ENCODE data around the gene NCF4.

- TF ChIP-seq, protein P1, sequence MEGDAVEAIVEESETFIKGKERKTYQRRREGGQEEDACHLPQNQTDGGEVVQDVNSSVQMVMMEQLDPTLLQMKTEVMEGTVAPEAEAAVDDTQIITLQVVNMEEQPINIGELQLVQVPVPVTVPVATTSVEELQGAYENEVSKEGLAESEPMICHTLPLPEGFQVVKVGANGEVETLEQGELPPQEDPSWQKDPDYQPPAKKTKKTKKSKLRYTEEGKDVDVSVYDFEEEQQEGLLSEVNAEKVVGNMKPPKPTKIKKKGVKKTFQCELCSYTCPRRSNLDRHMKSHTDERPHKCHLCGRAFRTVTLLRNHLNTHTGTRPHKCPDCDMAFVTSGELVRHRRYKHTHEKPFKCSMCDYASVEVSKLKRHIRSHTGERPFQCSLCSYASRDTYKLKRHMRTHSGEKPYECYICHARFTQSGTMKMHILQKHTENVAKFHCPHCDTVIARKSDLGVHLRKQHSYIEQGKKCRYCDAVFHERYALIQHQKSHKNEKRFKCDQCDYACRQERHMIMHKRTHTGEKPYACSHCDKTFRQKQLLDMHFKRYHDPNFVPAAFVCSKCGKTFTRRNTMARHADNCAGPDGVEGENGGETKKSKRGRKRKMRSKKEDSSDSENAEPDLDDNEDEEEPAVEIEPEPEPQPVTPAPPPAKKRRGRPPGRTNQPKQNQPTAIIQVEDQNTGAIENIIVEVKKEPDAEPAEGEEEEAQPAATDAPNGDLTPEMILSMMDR (conservative IDR thresholded peaks at IDR 0.05; ENCODE audit: low read depth, low read length) = no peak
- TF ChIP-seq POLR2A (IDR thresholded peaks at IDR 0.05; ENCODE audit: low read depth, low read length) (no peak), MAZ (IDR thresholded peaks at IDR 0.05; ENCODE audit: borderline replicate concordance, low read depth, low read length) (no peak), MAFK (IDR thresholded peaks at IDR 0.05; ENCODE audit: low read depth, low read length) (no peak), MXI1 (IDR thresholded peaks at IDR 0.05; ENCODE audit: borderline replicate concordance, low read depth, low read length) (no peak), RCOR1 (IDR thresholded peaks at IDR 0.05; ENCODE audit: insufficient replicate concordance, low read length) (no peak), NFE2L2 (IDR thresholded peaks at IDR 0.05; ENCODE audit: low read depth, low read length) (no peak), SMC3 (IDR thresholded peaks at IDR 0.05; ENCODE audit: low read depth, low read length) (no peak), CEBPB (IDR thresholded peaks at IDR 0.05; ENCODE audit: low read depth, low read length) (no peak)
- TF ChIP-seq, protein P2, sequence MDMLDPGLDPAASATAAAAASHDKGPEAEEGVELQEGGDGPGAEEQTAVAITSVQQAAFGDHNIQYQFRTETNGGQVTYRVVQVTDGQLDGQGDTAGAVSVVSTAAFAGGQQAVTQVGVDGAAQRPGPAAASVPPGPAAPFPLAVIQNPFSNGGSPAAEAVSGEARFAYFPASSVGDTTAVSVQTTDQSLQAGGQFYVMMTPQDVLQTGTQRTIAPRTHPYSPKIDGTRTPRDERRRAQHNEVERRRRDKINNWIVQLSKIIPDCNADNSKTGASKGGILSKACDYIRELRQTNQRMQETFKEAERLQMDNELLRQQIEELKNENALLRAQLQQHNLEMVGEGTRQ (IDR thresholded peaks at IDR 0.05; ENCODE audit: low read depth, low read length) = no peak
Measured at GRCh38 chr22:36924151-36924698, 63.4 kb downstream of the NCF4 start.

Data from IMR-90 (cell line).